Measurements from ENCODE around the gene KIF1A.

GRCh38 chr2:240782886-240783818 lies 36.9 kb downstream of the KIF1A start:
- no peak for TF ChIP-seq MYC (IDR thresholded peaks at IDR 0.05; ENCODE audit: low read depth, low read length)
- no peak for TF ChIP-seq CTCF (IDR thresholded peaks at IDR 0.05; ENCODE audit: extremely low read depth in 1 of 2, insufficient read depth in 1 of 2, low read depth in 1 of 2, low read length in 2 of 2)
- no peak for TF ChIP-seq POLR2AphosphoS5 (IDR thresholded peaks at IDR 0.05; ENCODE audit: insufficient read depth, low read depth, low read length)
- TF ChIP-seq FOS (IDR thresholded peaks at IDR 0.05; ENCODE audit: borderline replicate concordance, insufficient read depth, low read length): no peak

All from endothelial cell of umbilical vein (primary cell).